ENCODE data around the gene ARMC12. TPM values are rescaled to one million over a fixed set of nuclear protein-coding genes. Genes with fewer than 3 reads are reported as not detected.

The ARMC12 gene
- total and polyA plus RNA-seq, 2 experiments from 2014 or later: 0.90 to 0.94 TPM

DNA sequence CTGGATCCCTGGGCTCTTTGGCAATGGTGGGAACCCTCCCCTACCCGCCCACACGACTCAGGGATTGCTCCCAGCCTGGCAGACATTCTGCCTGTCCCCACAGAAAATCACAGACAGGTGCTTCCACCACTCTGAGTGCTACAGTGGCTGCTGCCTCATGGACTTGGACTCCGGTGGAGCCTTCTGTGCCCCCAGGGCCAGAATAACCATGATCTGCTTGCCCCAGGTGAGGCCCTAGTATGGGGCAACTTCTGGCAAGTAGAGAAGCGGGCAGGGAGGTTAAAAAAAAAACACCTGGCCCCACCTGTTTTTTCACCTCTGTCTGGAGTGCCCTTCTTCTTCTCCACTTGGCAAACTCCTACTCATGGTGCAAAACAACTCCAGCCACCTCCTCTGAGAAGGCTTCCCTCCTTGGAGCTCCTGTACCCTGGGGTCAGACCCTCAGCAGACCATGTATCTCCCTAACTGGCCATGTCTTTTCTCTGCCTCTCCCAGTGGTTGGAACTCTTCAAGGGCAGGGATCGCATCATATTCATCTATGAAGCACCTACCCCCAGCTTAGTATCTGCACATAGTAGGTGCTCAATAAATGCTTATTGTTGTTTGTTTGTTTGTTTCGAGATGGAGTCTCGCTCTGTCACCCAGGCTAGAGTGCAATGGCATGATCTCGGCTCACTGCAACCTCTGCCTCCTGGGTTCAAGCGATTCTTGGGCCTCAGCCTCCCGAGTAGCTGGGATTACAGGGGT, 40.7 kb downstream of the ARMC12 start:
- TF ChIP-seq, protein P1, sequence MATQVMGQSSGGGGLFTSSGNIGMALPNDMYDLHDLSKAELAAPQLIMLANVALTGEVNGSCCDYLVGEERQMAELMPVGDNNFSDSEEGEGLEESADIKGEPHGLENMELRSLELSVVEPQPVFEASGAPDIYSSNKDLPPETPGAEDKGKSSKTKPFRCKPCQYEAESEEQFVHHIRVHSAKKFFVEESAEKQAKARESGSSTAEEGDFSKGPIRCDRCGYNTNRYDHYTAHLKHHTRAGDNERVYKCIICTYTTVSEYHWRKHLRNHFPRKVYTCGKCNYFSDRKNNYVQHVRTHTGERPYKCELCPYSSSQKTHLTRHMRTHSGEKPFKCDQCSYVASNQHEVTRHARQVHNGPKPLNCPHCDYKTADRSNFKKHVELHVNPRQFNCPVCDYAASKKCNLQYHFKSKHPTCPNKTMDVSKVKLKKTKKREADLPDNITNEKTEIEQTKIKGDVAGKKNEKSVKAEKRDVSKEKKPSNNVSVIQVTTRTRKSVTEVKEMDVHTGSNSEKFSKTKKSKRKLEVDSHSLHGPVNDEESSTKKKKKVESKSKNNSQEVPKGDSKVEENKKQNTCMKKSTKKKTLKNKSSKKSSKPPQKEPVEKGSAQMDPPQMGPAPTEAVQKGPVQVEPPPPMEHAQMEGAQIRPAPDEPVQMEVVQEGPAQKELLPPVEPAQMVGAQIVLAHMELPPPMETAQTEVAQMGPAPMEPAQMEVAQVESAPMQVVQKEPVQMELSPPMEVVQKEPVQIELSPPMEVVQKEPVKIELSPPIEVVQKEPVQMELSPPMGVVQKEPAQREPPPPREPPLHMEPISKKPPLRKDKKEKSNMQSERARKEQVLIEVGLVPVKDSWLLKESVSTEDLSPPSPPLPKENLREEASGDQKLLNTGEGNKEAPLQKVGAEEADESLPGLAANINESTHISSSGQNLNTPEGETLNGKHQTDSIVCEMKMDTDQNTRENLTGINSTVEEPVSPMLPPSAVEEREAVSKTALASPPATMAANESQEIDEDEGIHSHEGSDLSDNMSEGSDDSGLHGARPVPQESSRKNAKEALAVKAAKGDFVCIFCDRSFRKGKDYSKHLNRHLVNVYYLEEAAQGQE (IDR thresholded peaks at IDR 0.05; ENCODE audit: unreplicated experiment): no peak
- TF ChIP-seq CREB1 (CRISPR knock-in tag; IDR thresholded peaks at IDR 0.05; ENCODE audit: low read depth) (no peak), EZH2 (IDR thresholded peaks at IDR 0.05; ENCODE audit: low read depth, unreplicated experiment) (no peak), STAT1 (IDR thresholded peaks at IDR 0.05; ENCODE audit: unreplicated experiment) (no peak), ZNF114 (CRISPR knock-in tag; IDR thresholded peaks at IDR 0.05) (no peak), JUNB (IDR thresholded peaks at IDR 0.05; ENCODE audit: unreplicated experiment) (no peak), NANOG (IDR thresholded peaks at IDR 0.05; ENCODE audit: borderline replicate concordance) (no peak), EZH2phosphoT487 (IDR thresholded peaks at IDR 0.05; ENCODE audit: unreplicated experiment) (no peak), POLR2AphosphoS5 (IDR thresholded peaks at IDR 0.05; ENCODE audit: low read depth) (no peak), ZNF331 (CRISPR knock-in tag; IDR thresholded peaks at IDR 0.05; ENCODE audit: low read depth) (no peak)
- TF ChIP-seq, protein P2, sequence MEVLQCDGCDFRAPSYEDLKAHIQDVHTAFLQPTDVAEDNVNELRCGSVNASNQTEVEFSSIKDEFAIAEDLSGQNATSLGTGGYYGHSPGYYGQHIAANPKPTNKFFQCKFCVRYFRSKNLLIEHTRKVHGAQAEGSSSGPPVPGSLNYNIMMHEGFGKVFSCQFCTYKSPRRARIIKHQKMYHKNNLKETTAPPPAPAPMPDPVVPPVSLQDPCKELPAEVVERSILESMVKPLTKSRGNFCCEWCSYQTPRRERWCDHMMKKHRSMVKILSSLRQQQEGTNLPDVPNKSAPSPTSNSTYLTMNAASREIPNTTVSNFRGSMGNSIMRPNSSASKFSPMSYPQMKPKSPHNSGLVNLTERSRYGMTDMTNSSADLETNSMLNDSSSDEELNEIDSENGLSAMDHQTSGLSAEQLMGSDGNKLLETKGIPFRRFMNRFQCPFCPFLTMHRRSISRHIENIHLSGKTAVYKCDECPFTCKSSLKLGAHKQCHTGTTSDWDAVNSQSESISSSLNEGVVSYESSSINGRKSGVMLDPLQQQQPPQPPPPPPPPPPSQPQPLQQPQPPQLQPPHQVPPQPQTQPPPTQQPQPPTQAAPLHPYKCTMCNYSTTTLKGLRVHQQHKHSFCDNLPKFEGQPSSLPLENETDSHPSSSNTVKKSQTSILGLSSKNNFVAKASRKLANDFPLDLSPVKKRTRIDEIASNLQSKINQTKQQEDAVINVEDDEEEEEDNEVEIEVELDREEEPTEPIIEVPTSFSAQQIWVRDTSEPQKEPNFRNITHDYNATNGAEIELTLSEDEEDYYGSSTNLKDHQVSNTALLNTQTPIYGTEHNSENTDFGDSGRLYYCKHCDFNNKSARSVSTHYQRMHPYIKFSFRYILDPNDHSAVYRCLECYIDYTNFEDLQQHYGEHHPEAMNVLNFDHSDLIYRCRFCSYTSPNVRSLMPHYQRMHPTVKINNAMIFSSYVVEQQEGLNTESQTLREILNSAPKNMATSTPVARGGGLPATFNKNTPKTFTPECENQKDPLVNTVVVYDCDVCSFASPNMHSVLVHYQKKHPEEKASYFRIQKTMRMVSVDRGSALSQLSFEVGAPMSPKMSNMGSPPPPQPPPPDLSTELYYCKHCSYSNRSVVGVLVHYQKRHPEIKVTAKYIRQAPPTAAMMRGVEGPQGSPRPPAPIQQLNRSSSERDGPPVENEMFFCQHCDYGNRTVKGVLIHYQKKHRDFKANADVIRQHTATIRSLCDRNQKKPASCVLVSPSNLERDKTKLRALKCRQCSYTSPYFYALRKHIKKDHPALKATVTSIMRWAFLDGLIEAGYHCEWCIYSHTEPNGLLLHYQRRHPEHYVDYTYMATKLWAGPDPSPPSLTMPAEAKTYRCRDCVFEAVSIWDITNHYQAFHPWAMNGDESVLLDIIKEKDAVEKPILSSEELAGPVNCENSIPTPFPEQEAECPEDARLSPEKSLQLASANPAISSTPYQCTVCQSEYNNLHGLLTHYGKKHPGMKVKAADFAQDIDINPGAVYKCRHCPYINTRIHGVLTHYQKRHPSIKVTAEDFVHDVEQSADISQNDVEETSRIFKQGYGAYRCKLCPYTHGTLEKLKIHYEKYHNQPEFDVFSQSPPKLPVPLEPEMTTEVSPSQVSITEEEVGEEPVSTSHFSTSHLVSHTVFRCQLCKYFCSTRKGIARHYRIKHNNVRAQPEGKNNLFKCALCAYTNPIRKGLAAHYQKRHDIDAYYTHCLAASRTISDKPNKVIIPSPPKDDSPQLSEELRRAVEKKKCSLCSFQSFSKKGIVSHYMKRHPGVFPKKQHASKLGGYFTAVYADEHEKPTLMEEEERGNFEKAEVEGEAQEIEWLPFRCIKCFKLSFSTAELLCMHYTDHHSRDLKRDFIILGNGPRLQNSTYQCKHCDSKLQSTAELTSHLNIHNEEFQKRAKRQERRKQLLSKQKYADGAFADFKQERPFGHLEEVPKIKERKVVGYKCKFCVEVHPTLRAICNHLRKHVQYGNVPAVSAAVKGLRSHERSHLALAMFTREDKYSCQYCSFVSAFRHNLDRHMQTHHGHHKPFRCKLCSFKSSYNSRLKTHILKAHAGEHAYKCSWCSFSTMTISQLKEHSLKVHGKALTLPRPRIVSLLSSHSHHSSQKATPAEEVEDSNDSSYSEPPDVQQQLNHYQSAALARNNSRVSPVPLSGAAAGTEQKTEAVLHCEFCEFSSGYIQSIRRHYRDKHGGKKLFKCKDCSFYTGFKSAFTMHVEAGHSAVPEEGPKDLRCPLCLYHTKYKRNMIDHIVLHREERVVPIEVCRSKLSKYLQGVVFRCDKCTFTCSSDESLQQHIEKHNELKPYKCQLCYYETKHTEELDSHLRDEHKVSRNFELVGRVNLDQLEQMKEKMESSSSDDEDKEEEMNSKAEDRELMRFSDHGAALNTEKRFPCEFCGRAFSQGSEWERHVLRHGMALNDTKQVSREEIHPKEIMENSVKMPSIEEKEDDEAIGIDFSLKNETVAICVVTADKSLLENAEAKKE (CRISPR knock-in tag; IDR thresholded peaks at IDR 0.05): no peak
- TF ChIP-seq, protein P3, sequence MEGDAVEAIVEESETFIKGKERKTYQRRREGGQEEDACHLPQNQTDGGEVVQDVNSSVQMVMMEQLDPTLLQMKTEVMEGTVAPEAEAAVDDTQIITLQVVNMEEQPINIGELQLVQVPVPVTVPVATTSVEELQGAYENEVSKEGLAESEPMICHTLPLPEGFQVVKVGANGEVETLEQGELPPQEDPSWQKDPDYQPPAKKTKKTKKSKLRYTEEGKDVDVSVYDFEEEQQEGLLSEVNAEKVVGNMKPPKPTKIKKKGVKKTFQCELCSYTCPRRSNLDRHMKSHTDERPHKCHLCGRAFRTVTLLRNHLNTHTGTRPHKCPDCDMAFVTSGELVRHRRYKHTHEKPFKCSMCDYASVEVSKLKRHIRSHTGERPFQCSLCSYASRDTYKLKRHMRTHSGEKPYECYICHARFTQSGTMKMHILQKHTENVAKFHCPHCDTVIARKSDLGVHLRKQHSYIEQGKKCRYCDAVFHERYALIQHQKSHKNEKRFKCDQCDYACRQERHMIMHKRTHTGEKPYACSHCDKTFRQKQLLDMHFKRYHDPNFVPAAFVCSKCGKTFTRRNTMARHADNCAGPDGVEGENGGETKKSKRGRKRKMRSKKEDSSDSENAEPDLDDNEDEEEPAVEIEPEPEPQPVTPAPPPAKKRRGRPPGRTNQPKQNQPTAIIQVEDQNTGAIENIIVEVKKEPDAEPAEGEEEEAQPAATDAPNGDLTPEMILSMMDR (conservative IDR thresholded peaks at IDR 0.05; ENCODE audit: low read depth in 2 of 2): no peak
- TF ChIP-seq, protein P4, sequence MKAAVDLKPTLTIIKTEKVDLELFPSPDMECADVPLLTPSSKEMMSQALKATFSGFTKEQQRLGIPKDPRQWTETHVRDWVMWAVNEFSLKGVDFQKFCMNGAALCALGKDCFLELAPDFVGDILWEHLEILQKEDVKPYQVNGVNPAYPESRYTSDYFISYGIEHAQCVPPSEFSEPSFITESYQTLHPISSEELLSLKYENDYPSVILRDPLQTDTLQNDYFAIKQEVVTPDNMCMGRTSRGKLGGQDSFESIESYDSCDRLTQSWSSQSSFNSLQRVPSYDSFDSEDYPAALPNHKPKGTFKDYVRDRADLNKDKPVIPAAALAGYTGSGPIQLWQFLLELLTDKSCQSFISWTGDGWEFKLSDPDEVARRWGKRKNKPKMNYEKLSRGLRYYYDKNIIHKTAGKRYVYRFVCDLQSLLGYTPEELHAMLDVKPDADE (IDR thresholded peaks at IDR 0.05): no peak
- Histone ChIP-seq H3K4me1 (ENCODE audit: insufficient read depth) (no peaks in the 10 kb centered on the region), H3K27me3 (ENCODE audit: insufficient read depth) (peaks cover 14% of the 10 kb centered on the region), H3K36me3 (ENCODE audit: insufficient read depth) (no peaks in the 10 kb centered on the region), H2AFZ (no peak overlapping the region), H3K4me3 (no peak overlapping the region; the same call in 1 of the 2 replicates), H3F3A (replicated peaks; ENCODE audit: low read depth) (peaks cover 8% of the 10 kb centered on the region; the same call in 1 of the 2 replicates), H3K9me2 (ENCODE audit: insufficient read depth) (no peaks in the 10 kb centered on the region), H4K20me1 (replicated peaks; ENCODE audit: insufficient read depth) (no peaks in the 10 kb centered on the region), H3K4me2 (peak overlapping the region; percentile 85; the same call in 1 of the 2 replicates), H3K79me2 (replicated peaks; ENCODE audit: insufficient read depth) (no peaks in the 10 kb centered on the region), H3K27ac (ENCODE audit: low read depth) (no peak overlapping the region)
- Mint-ChIP-seq H3K9me3 (no peaks in the 10 kb centered on the region; the same call in 2 of the 3 replicates), H3K36me3 (ENCODE audit: low read depth) (no peaks in the 10 kb centered on the region; the same call in 2 of the 3 replicates), H3K4me3 (peak overlapping the region; percentile 79), H3K27me3 (ENCODE audit: insufficient read depth, low read depth, poor library complexity) (peaks cover 21% of the 10 kb centered on the region), H3K27ac (no peak overlapping the region), H3K4me1 (peaks cover 12% of the 10 kb centered on the region)
- ATAC-seq (no peak), DNase-seq (ENCODE audit: low spot score) (no peak)
